Measurements from ENCODE around the gene ENTPD8.

The ENTPD8 gene

DNA sequence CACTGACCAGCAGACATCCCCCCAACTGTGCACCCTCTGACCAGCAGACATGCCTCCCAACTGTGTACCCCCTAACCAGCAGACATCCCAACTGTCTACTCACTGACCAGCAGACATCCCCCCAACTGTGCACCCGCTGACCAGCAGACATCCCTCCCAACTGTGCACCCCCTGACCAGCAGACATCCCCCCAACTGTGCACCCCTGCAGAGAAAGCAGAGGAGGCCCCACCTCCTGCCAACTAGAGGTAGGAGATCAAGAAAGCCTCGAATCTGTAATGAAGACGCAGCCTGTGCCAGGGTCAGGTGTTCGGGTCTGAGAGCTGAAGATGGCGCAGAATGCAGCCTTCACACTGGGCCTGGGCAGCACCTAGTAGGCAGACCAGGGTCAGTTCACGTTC is 47.7 kb upstream of the ENTPD8 start:
- no peak for TF ChIP-seq ZNF8 (CRISPR knock-in tag; IDR thresholded peaks at IDR 0.05)
- TF ChIP-seq, protein P1, sequence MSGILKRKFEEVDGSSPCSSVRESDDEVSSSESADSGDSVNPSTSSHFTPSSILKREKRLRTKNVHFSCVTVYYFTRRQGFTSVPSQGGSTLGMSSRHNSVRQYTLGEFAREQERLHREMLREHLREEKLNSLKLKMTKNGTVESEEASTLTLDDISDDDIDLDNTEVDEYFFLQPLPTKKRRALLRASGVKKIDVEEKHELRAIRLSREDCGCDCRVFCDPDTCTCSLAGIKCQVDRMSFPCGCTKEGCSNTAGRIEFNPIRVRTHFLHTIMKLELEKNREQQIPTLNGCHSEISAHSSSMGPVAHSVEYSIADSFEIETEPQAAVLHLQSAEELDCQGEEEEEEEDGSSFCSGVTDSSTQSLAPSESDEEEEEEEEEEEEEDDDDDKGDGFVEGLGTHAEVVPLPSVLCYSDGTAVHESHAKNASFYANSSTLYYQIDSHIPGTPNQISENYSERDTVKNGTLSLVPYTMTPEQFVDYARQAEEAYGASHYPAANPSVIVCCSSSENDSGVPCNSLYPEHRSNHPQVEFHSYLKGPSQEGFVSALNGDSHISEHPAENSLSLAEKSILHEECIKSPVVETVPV (CRISPR knock-in tag; IDR thresholded peaks at IDR 0.05) = no peak
- ATAC-seq = no peak

DNA sequence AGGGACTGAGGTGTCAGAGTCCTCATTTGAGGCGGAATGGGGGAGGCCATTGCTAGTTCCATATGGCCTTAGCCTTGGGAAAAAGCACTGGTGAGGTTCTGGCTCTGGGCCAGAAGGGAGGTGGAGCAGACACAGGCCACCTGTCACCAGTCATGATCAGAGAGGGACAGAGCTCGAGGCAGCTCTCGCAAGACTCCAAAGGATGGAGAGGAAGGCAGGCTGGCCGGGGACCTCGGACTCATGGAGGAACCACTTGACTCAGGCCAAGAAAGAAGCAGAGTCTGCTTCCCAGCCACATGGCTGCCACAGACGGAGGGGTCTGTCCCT is 47.1 kb upstream of the ENTPD8 start:
- TF ChIP-seq PPARA (CRISPR knock-in tag; IDR thresholded peaks at IDR 0.05; ENCODE audit: borderline replicate concordance) (no peak), ESRRG (CRISPR knock-in tag; IDR thresholded peaks at IDR 0.05) (no peak), ZFP3 (CRISPR knock-in tag; IDR thresholded peaks at IDR 0.05) (no peak), RARB (CRISPR knock-in tag; IDR thresholded peaks at IDR 0.05) (no peak), TOX (CRISPR knock-in tag; IDR thresholded peaks at IDR 0.05; ENCODE audit: borderline replicate concordance) (no peak)
- TF ChIP-seq, protein P1 (CRISPR knock-in tag; IDR thresholded peaks at IDR 0.05) = no peak
- TF ChIP-seq, protein P2, sequence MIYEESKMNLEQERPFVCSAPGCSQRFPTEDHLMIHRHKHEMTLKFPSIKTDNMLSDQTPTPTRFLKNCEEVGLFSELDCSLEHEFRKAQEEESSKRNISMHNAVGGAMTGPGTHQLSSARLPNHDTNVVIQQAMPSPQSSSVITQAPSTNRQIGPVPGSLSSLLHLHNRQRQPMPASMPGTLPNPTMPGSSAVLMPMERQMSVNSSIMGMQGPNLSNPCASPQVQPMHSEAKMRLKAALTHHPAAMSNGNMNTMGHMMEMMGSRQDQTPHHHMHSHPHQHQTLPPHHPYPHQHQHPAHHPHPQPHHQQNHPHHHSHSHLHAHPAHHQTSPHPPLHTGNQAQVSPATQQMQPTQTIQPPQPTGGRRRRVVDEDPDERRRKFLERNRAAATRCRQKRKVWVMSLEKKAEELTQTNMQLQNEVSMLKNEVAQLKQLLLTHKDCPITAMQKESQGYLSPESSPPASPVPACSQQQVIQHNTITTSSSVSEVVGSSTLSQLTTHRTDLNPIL (CRISPR knock-in tag; IDR thresholded peaks at IDR 0.05; ENCODE audit: low read depth) = no peak
- TF ChIP-seq, protein P3, sequence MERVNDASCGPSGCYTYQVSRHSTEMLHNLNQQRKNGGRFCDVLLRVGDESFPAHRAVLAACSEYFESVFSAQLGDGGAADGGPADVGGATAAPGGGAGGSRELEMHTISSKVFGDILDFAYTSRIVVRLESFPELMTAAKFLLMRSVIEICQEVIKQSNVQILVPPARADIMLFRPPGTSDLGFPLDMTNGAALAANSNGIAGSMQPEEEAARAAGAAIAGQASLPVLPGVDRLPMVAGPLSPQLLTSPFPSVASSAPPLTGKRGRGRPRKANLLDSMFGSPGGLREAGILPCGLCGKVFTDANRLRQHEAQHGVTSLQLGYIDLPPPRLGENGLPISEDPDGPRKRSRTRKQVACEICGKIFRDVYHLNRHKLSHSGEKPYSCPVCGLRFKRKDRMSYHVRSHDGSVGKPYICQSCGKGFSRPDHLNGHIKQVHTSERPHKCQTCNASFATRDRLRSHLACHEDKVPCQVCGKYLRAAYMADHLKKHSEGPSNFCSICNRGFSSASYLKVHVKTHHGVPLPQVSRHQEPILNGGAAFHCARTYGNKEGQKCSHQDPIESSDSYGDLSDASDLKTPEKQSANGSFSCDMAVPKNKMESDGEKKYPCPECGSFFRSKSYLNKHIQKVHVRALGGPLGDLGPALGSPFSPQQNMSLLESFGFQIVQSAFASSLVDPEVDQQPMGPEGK (CRISPR knock-in tag; IDR thresholded peaks at IDR 0.05; ENCODE audit: borderline replicate concordance) = no peak
- ATAC-seq = no peak

DNA sequence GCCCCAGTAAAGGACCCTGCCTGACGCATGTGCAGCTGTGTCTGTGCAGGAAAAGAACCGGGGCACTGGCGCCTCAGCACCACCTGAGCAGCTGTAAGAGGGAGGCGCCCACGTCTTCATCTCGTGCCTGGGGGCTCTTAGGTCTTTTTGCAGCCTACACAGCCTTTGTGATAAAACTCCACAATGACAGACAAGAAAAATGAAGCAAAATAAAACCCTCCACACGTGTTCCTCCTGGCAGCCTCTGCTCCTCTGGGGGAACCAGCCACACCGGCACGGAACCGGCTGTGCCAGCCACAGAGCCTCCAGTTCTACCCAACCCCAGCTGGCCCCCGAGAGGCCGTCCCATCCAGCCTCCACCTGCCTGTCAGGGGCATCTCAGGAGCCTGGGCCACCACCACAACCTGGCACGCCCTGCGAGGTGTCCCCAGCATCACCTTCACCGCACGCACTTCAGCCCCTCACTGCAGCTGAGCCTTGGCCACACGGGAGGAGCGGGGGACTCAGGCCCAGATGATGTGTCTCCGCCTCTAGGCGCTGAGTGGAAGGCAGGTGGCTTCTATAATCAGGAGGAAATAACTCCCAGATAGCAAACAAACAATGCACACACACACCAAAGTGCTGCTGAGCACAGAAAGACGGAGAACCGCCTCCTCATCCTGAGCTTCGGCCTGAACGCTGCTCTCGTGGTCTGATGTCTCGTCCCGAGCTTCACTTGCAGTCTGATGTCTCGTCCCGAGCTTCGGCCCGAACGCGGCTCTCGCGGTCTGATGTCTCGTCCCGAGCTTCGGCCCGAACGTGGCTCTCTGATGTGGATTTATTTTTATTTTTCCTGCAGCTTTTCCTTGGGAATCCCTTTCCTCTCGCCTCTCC is 46.5 kb upstream of the ENTPD8 start:
- TF ChIP-seq ESRRG (CRISPR knock-in tag; IDR thresholded peaks at IDR 0.05) (no peak), SNAI2 (CRISPR knock-in tag; IDR thresholded peaks at IDR 0.05) (no peak), BACH2 (CRISPR knock-in tag; IDR thresholded peaks at IDR 0.05; ENCODE audit: borderline replicate concordance) (no peak), ZNF8 (CRISPR knock-in tag; IDR thresholded peaks at IDR 0.05) (no peak), ZNF565 (CRISPR knock-in tag; conservative IDR thresholded peaks at IDR 0.05; ENCODE audit: low read depth) (no peak), ZFP3 (CRISPR knock-in tag; IDR thresholded peaks at IDR 0.05) (no peak), PPARA (CRISPR knock-in tag; IDR thresholded peaks at IDR 0.05; ENCODE audit: borderline replicate concordance) (no peak), OSR1 (CRISPR knock-in tag; IDR thresholded peaks at IDR 0.05) (no peak), TOX (CRISPR knock-in tag; IDR thresholded peaks at IDR 0.05; ENCODE audit: borderline replicate concordance) (no peak), ZFP30 (CRISPR knock-in tag; IDR thresholded peaks at IDR 0.05) (no peak), GLIS3 (CRISPR knock-in tag; IDR thresholded peaks at IDR 0.05) (no peak), TCF4 (CRISPR knock-in tag; IDR thresholded peaks at IDR 0.05; ENCODE audit: borderline replicate concordance) (no peak), ZC3H10 (CRISPR knock-in tag; IDR thresholded peaks at IDR 0.05) (no peak), ARNTL (CRISPR knock-in tag; IDR thresholded peaks at IDR 0.05; ENCODE audit: borderline replicate concordance, low read depth) (no peak), RARB (CRISPR knock-in tag; IDR thresholded peaks at IDR 0.05) (no peak)
- TF ChIP-seq, protein P4, sequence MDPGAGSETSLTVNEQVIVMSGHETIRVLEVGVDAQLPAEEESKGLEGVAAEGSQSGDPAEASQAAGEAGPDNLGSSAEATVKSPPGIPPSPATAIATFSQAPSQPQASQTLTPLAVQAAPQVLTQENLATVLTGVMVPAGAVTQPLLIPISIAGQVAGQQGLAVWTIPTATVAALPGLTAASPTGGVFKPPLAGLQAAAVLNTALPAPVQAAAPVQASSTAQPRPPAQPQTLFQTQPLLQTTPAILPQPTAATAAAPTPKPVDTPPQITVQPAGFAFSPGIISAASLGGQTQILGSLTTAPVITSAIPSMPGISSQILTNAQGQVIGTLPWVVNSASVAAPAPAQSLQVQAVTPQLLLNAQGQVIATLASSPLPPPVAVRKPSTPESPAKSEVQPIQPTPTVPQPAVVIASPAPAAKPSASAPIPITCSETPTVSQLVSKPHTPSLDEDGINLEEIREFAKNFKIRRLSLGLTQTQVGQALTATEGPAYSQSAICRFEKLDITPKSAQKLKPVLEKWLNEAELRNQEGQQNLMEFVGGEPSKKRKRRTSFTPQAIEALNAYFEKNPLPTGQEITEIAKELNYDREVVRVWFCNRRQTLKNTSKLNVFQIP (CRISPR knock-in tag; IDR thresholded peaks at IDR 0.05; ENCODE audit: borderline replicate concordance, low read depth) = no peak
- TF ChIP-seq, protein P2 (CRISPR knock-in tag; IDR thresholded peaks at IDR 0.05; ENCODE audit: low read depth) = no peak
- TF ChIP-seq, protein P1 (CRISPR knock-in tag; IDR thresholded peaks at IDR 0.05) = no peak

More for the DNA sequence above, 46.5 kb upstream of the ENTPD8 start:
- no peak for ATAC-seq

All from SK-N-SH treated with all-trans-retinoic acid at 6 μM for 48 hours (cell line).